DOHH2 (cell line): ENCODE results near the gene SMCO4.

Experiments used
- EZH2phosphoT487 ChIP-seq: fragments of 200-600 bp; sonication (generic); IDR thresholded peaks from 2 replicates; pipeline ENCODE4 v1.6.1; 2017; ENCODE audit warnings: borderline replicate concordance, mild to moderate bottlenecking, antibody characterized with exemption, low read length, moderate library complexity, mixed read lengths
- TF ChIP-seq, protein P1 (sequence below): fragments of 200-600 bp; sonication (generic); IDR thresholded peaks from one replicate; pipeline ENCODE4 v1.5.1; 2014; ENCODE audit warnings: antibody characterized with exemption, mild to moderate bottlenecking, low read depth, low read length; ENCODE audit not compliant: poor library complexity, severe bottlenecking

- TF ChIP-seq, protein P1, sequence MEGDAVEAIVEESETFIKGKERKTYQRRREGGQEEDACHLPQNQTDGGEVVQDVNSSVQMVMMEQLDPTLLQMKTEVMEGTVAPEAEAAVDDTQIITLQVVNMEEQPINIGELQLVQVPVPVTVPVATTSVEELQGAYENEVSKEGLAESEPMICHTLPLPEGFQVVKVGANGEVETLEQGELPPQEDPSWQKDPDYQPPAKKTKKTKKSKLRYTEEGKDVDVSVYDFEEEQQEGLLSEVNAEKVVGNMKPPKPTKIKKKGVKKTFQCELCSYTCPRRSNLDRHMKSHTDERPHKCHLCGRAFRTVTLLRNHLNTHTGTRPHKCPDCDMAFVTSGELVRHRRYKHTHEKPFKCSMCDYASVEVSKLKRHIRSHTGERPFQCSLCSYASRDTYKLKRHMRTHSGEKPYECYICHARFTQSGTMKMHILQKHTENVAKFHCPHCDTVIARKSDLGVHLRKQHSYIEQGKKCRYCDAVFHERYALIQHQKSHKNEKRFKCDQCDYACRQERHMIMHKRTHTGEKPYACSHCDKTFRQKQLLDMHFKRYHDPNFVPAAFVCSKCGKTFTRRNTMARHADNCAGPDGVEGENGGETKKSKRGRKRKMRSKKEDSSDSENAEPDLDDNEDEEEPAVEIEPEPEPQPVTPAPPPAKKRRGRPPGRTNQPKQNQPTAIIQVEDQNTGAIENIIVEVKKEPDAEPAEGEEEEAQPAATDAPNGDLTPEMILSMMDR = no peak
- TF ChIP-seq EZH2phosphoT487 = no peak
These were observed 48.8 kb downstream of the SMCO4 start for GRCh38 chr11:93494357-93494756.
